Ectodermal cell (in vitro differentiated cells): ENCODE data around the gene AURKA. TPM values are rescaled to one million over a fixed set of nuclear protein-coding genes. Genes with fewer than 3 reads are reported as not detected.

Experiments used
- H3K27ac ChIP-seq: 2 replicates; pipeline ENCODE4 v1.7.0; 2013; ENCODE audit warnings: mild to moderate bottlenecking, low read depth, low read length; ENCODE audit not compliant: insufficient read depth, poor library complexity, severe bottlenecking
- H3K27me3 ChIP-seq: 2 replicates; pipeline ENCODE4 v1.7.0; 2013; ENCODE audit warnings: mild to moderate bottlenecking, low read length; ENCODE audit not compliant: insufficient read depth, control insufficient read depth, poor library complexity, severe bottlenecking
- H3K36me3 ChIP-seq: one replicate; pipeline ENCODE4 v1.7.0; 2013; ENCODE audit warnings: low read length; ENCODE audit not compliant: control insufficient read depth, insufficient read depth
- H3K4me1 ChIP-seq: one replicate; pipeline ENCODE4 v1.7.0; 2013; ENCODE audit warnings: low read length; ENCODE audit not compliant: control insufficient read depth, insufficient read depth
- H3K4me3 ChIP-seq: 2 replicates; pipeline ENCODE4 v1.7.0; 2013; ENCODE audit warnings: low read depth, low read length, control low read depth; ENCODE audit not compliant: insufficient read depth
- H3K9me3 ChIP-seq: 2 replicates; pipeline ENCODE4 v1.7.0; 2013; ENCODE audit warnings: mild to moderate bottlenecking, low read length, moderate library complexity; ENCODE audit not compliant: control insufficient read depth
- WGBS, 2 experiments: methylation state at CpG; one replicate each; pipeline ENCODE4 v1.1.7; 2013; ENCODE audit warnings: missing lambda C conversion rate in 2 of 2; 5-methylcytosine and 5-hydroxymethylcytosine counted together
- polyA plus RNA-seq, 4 experiments: library from polyadenylated mRNA; stranded (reverse); fragments of 50-300 nt; gene quantifications; one replicate each; pipeline ENCODE4 v1.2.3, GENCODE V29; 2013

AURKA gene
- polyA plus RNA-seq (2013, experiment 1 of 4): 69.4 TPM
- 55.6 TPM for polyA plus RNA-seq (2013, experiment 2 of 4)
- 57.6 TPM for polyA plus RNA-seq (2013, experiment 3 of 4)
- polyA plus RNA-seq (2013, experiment 4 of 4): 61.5 TPM

- WGBS, 2 experiments: 0% methylated on average over 53 of the region's 53 CpGs
- Histone ChIP-seq H3K27ac (peak within 1 kb of the TSS; percentile 72), H3K27me3 (no peaks in the 10 kb centered on the region), H3K4me3 (peak within 1 kb of the TSS; percentile 97), H3K4me1 (peaks cover 15% of the 10 kb centered on the region), H3K9me3 (no peaks in the 10 kb centered on the region), H3K36me3 (peaks cover 42% of the 10 kb centered on the region)
Observed at GRCh38 chr20:56392132-56392880, at the start of gene AURKA, which contains the start of gene CSTF1. Gene AURKA, minus strand, starts transcription at chr20:56392215. Its CDS starts 4,018 bp downstream, at chr20:56388197. Gene CSTF1, plus strand, starts transcription at chr20:56392645. Its CDS starts 2,908 bp downstream, at chr20:56395553.

- no peaks in the 10 kb centered on the region for H3K9me3 ChIP-seq
- H3K27ac ChIP-seq: no peak overlapping the region
Observed at GRCh38 chr20:56440346-56441007, 48.5 kb upstream of the AURKA start.

GRCh38 chr20:56439771-56440291 is 47.8 kb upstream of the AURKA start:
- H3K4me1 ChIP-seq: no peaks in the 10 kb centered on the region
- no peaks in the 10 kb centered on the region for H3K27me3 ChIP-seq
- H3K27ac ChIP-seq: no peak overlapping the region
- 86 to 88% methylated on average over 5 of the region's 5 CpGs for WGBS, 2 experiments
- H3K4me3 ChIP-seq: no peak overlapping the region
- no peaks in the 10 kb centered on the region for H3K9me3 ChIP-seq
- H3K36me3 ChIP-seq: no peaks in the 10 kb centered on the region

More at GRCh38 chr20:56440346-56441007, 48.5 kb upstream of the AURKA start:
- no peak overlapping the region for H3K4me3 ChIP-seq
- H3K27me3 ChIP-seq: no peaks in the 10 kb centered on the region
- no peaks in the 10 kb centered on the region for H3K36me3 ChIP-seq
- WGBS, 2 experiments: 92 to 96% methylated on average over 4 of the region's 4 CpGs
- no peaks in the 10 kb centered on the region for H3K4me1 ChIP-seq

- Histone ChIP-seq H3K9me3 (no peaks in the 10 kb centered on the region), H3K4me1 (no peaks in the 10 kb centered on the region), H3K36me3 (no peaks in the 10 kb centered on the region), H3K27ac (no peak overlapping the region), H3K27me3 (no peaks in the 10 kb centered on the region), H3K4me3 (no peak overlapping the region)
- WGBS, 2 experiments: 88 to 97% methylated on average over 4 of the region's 4 CpGs
Observed at GRCh38 chr20:56438284-56438683, 46.3 kb upstream of the AURKA start.

GRCh38 chr20:56437196-56437960 is 45.4 kb upstream of the AURKA start:
- Histone ChIP-seq H3K9me3 (no peaks in the 10 kb centered on the region), H3K4me1 (no peaks in the 10 kb centered on the region), H3K36me3 (no peaks in the 10 kb centered on the region), H3K27ac (no peak overlapping the region), H3K27me3 (no peaks in the 10 kb centered on the region), H3K4me3 (no peak overlapping the region)
- 89 to 92% methylated on average over 20 of the region's 20 CpGs for WGBS, 2 experiments

- WGBS, 2 experiments: 96 to 97% methylated on average over 6 of the region's 6 CpGs
- Histone ChIP-seq H3K27ac (no peak overlapping the region), H3K4me1 (no peaks in the 10 kb centered on the region), H3K27me3 (no peaks in the 10 kb centered on the region), H3K4me3 (no peak overlapping the region), H3K9me3 (no peaks in the 10 kb centered on the region), H3K36me3 (no peaks in the 10 kb centered on the region)
Observed at GRCh38 chr20:56433880-56434255, 41.9 kb upstream of the AURKA start.

- Histone ChIP-seq H3K27me3 (no peaks in the 10 kb centered on the region), H3K36me3 (no peaks in the 10 kb centered on the region), H3K27ac (no peak overlapping the region), H3K4me3 (no peak overlapping the region), H3K4me1 (no peaks in the 10 kb centered on the region), H3K9me3 (no peaks in the 10 kb centered on the region)
- 91 to 92% methylated on average over 3 of the region's 3 CpGs for WGBS, 2 experiments
Observed at GRCh38 chr20:56433221-56433879, 41.3 kb upstream of the AURKA start.

GRCh38 chr20:56431471-56431870 is 39.5 kb upstream of the AURKA start:
- Histone ChIP-seq H3K4me1 (no peaks in the 10 kb centered on the region), H3K27ac (no peak overlapping the region)
- 86 to 97% methylated on average over 1 to 3 of the region's 3 CpGs for WGBS, 2 experiments

GRCh38 chr20:56430957-56431356 is 38.9 kb upstream of the AURKA start:
- no peak overlapping the region for H3K4me3 ChIP-seq
- no peak overlapping the region for H3K27ac ChIP-seq
- 90 to 100% methylated on average over 1 of the region's 1 CpG for WGBS, 2 experiments
- H3K27me3 ChIP-seq: no peaks in the 10 kb centered on the region
- H3K4me1 ChIP-seq: no peaks in the 10 kb centered on the region
- no peaks in the 10 kb centered on the region for H3K36me3 ChIP-seq
- H3K9me3 ChIP-seq: no peaks in the 10 kb centered on the region

More at GRCh38 chr20:56431471-56431870, 39.5 kb upstream of the AURKA start:
- Histone ChIP-seq H3K36me3 (no peaks in the 10 kb centered on the region), H3K9me3 (no peaks in the 10 kb centered on the region), H3K27me3 (no peaks in the 10 kb centered on the region), H3K4me3 (no peak overlapping the region)
